ENCODE results near the gene CNTNAP2.

DNA sequence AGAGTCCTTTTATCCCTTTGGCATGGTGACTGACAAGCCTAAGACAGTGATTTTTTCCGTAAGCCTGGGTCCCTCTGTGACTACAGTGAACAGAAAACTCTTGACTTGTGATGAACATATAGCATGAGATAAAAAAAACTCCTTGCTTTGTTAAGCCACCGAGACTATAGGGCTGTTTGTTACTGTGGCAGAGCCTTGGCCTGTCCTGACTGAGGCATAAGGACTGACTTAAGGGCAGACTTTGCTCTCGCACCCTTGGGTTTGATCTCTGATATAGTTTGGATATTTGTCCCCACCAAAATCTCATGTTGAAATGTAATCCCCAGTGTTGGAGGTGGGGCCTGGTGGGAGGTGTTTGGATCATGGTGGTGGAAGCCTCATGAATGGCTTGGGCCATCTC is 2157.5 kb downstream of the CNTNAP2 start:
- TF ChIP-seq, protein P1, sequence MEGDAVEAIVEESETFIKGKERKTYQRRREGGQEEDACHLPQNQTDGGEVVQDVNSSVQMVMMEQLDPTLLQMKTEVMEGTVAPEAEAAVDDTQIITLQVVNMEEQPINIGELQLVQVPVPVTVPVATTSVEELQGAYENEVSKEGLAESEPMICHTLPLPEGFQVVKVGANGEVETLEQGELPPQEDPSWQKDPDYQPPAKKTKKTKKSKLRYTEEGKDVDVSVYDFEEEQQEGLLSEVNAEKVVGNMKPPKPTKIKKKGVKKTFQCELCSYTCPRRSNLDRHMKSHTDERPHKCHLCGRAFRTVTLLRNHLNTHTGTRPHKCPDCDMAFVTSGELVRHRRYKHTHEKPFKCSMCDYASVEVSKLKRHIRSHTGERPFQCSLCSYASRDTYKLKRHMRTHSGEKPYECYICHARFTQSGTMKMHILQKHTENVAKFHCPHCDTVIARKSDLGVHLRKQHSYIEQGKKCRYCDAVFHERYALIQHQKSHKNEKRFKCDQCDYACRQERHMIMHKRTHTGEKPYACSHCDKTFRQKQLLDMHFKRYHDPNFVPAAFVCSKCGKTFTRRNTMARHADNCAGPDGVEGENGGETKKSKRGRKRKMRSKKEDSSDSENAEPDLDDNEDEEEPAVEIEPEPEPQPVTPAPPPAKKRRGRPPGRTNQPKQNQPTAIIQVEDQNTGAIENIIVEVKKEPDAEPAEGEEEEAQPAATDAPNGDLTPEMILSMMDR (IDR thresholded peaks at IDR 0.05), result no peak
- TF ChIP-seq POLR2A (IDR thresholded peaks at IDR 0.05), result no peak

All from uterus (tissue), 2 donors.